Measurements from ENCODE around the gene MED16. TPM values are rescaled to one million over a fixed set of nuclear protein-coding genes. Genes with fewer than 3 reads are reported as not detected.

The MED16 gene
- total and polyA plus RNA-seq, 8 donors, result 23.0 to 147 (median 35.5) TPM

GRCh38 chr19:840519-841206 is 52.3 kb downstream of the MED16 start, which contains the start of gene PRTN3:
Gene PRTN3, plus strand, starts transcription at chr19:840999. Its CDS starts 10 bp downstream, at chr19:841009.
- Histone ChIP-seq H3K27ac (no peak within 1 kb of the TSS), H3K4me1 (peaks cover 0 to 8% (median 7%) of the 10 kb centered on the region in 3 donors), H3K4me3 (no peak within 1 kb of the TSS), H3K27me3 (no peaks in the 10 kb centered on the region), H3K9me3 (no peaks in the 10 kb centered on the region), H3K36me3 (no peaks in the 10 kb centered on the region)
- intact Hi-C loops (cut with DNase I), result no loop called here
- ATAC-seq, result no peak
- WGBS, 2 donors, result 57 to 67% methylated on average over 24 of the region's 24 CpGs
- FAIRE-seq, result no peak
- DNase-seq, result no peak
- TF ChIP-seq CTCF (IDR thresholded peaks at IDR 0.05), result no peak

- Histone ChIP-seq H3K36me3 (no peaks in the 10 kb centered on the region), H3K27ac (no peak overlapping the region), H3K9me3 (no peaks in the 10 kb centered on the region), H3K4me1 (no peaks in the 10 kb centered on the region), H3K4me3 (no peak overlapping the region), H3K27me3 (no peaks in the 10 kb centered on the region)
- no peak for ATAC-seq
- intact Hi-C loops (cut with DNase I), result no loop called here
- TF ChIP-seq CTCF (IDR thresholded peaks at IDR 0.05), result no peak
- peak in 1 of 6 donors; percentile 76 for DNase-seq
- no peak for FAIRE-seq
- 54 to 77% methylated on average over 35 to 36 of the region's 36 CpGs for WGBS, 2 donors
Observed at GRCh38 chr19:835210-835810, 57.7 kb downstream of the MED16 start.

- ATAC-seq, result no peak
- Histone ChIP-seq H3K27ac (no peak overlapping the region), H3K4me1 (no peaks in the 10 kb centered on the region), H3K4me3 (no peak overlapping the region), H3K36me3 (no peaks in the 10 kb centered on the region), H3K9me3 (no peaks in the 10 kb centered on the region), H3K27me3 (no peaks in the 10 kb centered on the region)
- intact Hi-C loops (cut with DNase I), result no loop called here
- DNase-seq, result no peak
- WGBS, 2 donors, result 69 to 79% methylated on average over 24 of the region's 24 CpGs
- no peak for TF ChIP-seq CTCF (IDR thresholded peaks at IDR 0.05)
- FAIRE-seq, result no peak
Observed at GRCh38 chr19:834216-834615, 58.8 kb downstream of the MED16 start.

DNA sequence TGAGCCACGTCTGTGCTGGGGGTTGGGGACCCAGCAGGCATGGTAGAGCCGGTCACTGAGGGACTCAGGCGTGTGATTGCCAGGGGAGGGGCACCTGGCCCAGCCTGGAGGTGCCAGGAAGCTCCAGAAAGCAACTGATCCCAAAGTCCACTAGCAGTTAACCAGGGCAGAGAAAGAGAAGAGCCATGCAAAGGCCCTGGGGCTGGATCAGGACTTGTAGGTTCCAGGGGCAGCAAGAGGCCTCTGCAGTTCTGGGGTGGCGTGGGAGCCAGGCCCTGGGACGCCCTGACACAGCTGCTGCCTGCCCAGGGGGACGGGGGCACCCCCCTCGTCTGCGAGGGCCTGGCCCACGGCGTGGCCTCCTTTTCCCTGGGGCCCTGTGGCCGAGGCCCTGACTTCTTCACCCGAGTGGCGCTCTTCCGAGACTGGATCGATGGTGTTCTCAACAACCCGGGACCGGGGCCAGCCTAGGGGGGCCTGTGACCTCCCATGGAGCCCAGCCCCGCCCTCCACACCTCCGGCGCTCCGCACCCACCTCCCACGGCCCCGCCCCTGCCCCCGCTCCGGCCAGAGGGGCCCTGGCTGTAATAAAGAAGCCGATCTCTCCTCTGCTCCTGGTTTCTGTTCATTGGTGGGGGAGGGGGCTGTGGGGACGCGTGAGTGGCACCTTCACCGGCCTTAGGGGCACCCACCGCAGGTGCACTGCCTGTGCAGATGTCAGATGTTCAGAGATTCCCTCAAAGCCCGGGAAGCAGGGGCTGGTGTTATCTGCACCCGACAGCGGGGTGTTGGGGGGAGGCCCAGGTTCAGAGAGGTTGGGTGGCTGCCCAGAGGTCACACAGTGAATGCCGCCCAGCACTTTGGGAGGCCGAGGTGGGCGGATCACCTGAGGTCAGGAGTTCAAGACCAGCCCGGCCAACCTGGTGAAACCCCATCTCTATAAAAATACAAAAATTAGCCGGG is 61.3 kb downstream of the MED16 start:
- H3K9me3 ChIP-seq, result no peaks in the 10 kb centered on the region
- WGBS, 2 donors, result 26 to 32% methylated on average over 35 to 38 of the region's 38 CpGs
- H3K27me3 ChIP-seq, result no peaks in the 10 kb centered on the region
- ATAC-seq, result peak; percentile 63 to 82 (median 78)
- DNase-seq, result peak in 4 of 6 donors; percentile 62 to 85 (median 72)
- intact Hi-C loops (cut with DNase I), result no loop called here
- H3K4me1 ChIP-seq, result no peaks in the 10 kb centered on the region
- peak overlapping the region in 3 of 4 donors; percentile 8 to 31 (median 23) for H3K27ac ChIP-seq
- TF ChIP-seq CTCF (IDR thresholded peaks at IDR 0.05), result no peak
- FAIRE-seq, result no peak
- no peak overlapping the region for H3K4me3 ChIP-seq
- no peaks in the 10 kb centered on the region for H3K36me3 ChIP-seq

Measured in pancreas (tissue), 10 donors.